OCI-LY7 (cell line): Measurements from ENCODE around the gene PGAP2.

Experiments used
- EZH2phosphoT487 ChIP-seq: fragments of 200-600 bp; sonication (generic); IDR thresholded peaks from 2 replicates; pipeline ENCODE4 v1.6.1; 2018; ENCODE audit warnings: low read depth, borderline replicate concordance, mild to moderate bottlenecking, mixed run types, antibody characterized with exemption, low read length, moderate library complexity, mixed read lengths
- TF ChIP-seq, protein P1 (sequence below): fragments of 200-600 bp; sonication (generic); conservative IDR thresholded peaks from 2 replicates; pipeline ENCODE4 v1.5.1; 2014; ENCODE audit warnings: mild to moderate bottlenecking, antibody characterized with exemption, low read length, moderate library complexity, mixed read lengths

GRCh38 chr11:3838504-3838903 lies 30.1 kb downstream of the PGAP2 start:
- no peak for TF ChIP-seq EZH2phosphoT487
- TF ChIP-seq, protein P1, sequence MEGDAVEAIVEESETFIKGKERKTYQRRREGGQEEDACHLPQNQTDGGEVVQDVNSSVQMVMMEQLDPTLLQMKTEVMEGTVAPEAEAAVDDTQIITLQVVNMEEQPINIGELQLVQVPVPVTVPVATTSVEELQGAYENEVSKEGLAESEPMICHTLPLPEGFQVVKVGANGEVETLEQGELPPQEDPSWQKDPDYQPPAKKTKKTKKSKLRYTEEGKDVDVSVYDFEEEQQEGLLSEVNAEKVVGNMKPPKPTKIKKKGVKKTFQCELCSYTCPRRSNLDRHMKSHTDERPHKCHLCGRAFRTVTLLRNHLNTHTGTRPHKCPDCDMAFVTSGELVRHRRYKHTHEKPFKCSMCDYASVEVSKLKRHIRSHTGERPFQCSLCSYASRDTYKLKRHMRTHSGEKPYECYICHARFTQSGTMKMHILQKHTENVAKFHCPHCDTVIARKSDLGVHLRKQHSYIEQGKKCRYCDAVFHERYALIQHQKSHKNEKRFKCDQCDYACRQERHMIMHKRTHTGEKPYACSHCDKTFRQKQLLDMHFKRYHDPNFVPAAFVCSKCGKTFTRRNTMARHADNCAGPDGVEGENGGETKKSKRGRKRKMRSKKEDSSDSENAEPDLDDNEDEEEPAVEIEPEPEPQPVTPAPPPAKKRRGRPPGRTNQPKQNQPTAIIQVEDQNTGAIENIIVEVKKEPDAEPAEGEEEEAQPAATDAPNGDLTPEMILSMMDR: no peak
